WTC11 (cell line): Measurements from ENCODE around the gene CAMKMT.

Experiments used
- CTCF ChIP-seq: fragments of 200-600 bp; IDR thresholded peaks from 2 replicates; pipeline ENCODE4 v1.8.0; 2022; ENCODE audit warnings: antibody characterized with exemption
- IRF1 ChIP-seq: sonication (generic); formaldehyde crosslinking; IDR thresholded peaks from 2 replicates; pipeline ENCODE4 v1.8.0; 2023; ENCODE audit warnings: missing genetic modification reagents
- JUN ChIP-seq: sonication (generic); formaldehyde crosslinking; IDR thresholded peaks from 2 replicates; pipeline ENCODE4 v1.8.0; 2023; ENCODE audit warnings: mild to moderate bottlenecking, missing genetic modification reagents
- NR3C1 ChIP-seq: sonication (generic); formaldehyde crosslinking; conservative IDR thresholded peaks from 2 replicates; pipeline ENCODE4 v1.8.1; 2023; ENCODE audit warnings: low read depth, mild to moderate bottlenecking, missing genetic modification reagents
- TEAD4 ChIP-seq: sonication (generic); formaldehyde crosslinking; IDR thresholded peaks from 2 replicates; pipeline ENCODE4 v1.8.0; 2022; ENCODE audit warnings: mild to moderate bottlenecking, missing genetic modification reagents
- USF2 ChIP-seq: sonication (generic); formaldehyde crosslinking; IDR thresholded peaks from 2 replicates; pipeline ENCODE4 v1.8.1; 2023; ENCODE audit warnings: mild to moderate bottlenecking, missing genetic modification reagents, moderate library complexity
- ZMAT4 ChIP-seq: fragments of 250-450 bp; sonication (Bioruptor Pico); IDR thresholded peaks from 2 replicates; pipeline ENCODE4 v1.9.0; 2021; ENCODE audit warnings: mild to moderate bottlenecking

- no peak for TF ChIP-seq CTCF
- TF ChIP-seq NR3C1: no peak
- no peak for TF ChIP-seq USF2
- TF ChIP-seq ZMAT4 (CRISPR knock-in tag): no peak
- TF ChIP-seq TEAD4 (CRISPR knock-in tag): no peak
- no peak for TF ChIP-seq IRF1 (CRISPR knock-in tag)
- no peak for TF ChIP-seq JUN
Measured at GRCh38 chr2:44771522-44771921, 409.8 kb downstream of the CAMKMT start.
